Activated naive CD4-positive, alpha-beta T cell (primary cell): ENCODE results near the gene SLC35A3.
A peak's percentile ranks its signal among the peaks of the same experiment; 100 is the strongest.
"Not testable (repeated sequence)": the region's sequence is repeated elsewhere in the genome, so short reads cannot be mapped to it uniquely, and the experiment has no call there.

Experiments used
- DNase-seq, 4 experiments: peaks; one replicate each; lab custom pipeline; 2025; lab: John Stamatoyannopoulos, UW

The SLC35A3 gene

DNA sequence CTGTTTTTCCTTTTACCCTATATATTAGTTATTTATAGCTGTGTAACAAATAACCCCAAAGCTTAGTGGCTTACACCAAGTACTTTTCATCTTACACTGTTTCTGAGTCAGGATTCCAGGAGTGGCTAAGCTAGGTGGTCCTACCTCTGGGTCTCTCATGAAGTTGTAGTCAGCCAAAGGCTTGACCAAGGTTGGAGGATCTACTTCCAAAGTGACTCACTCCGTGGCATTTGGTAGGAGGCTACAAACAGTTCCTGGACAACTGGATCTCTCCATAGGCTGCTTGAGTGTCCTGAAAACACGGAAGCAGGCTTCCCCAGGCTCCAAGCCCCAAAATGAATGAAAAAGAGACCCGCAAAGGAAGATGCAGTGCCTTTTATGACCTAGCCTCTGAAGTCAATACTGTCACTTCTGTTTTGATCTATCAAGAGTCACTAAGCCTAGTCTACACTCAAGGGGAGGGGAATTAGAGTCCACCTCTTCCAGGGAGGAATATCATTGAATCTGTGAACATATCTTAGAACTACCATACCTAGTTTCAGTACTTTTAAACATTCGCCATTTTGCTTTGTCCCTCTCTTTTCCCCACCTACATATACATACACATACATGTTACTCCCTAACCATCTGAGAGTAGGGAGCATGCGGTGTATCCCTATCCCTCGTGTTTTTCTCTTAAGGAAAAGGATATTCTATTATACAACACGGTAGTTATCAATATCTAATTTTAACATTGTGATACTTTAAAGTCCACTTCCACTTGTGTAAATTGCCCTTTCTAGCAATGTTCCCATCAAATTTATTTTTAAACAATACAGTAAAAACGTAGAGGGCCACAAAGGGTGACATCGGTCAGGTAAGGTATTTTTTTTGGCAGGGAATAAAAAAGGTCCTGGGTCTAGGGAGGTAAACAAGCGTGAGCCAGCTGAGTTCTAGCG lies 67.2 kb downstream of the SLC35A3 start:
- DNase-seq = no peak

DNA sequence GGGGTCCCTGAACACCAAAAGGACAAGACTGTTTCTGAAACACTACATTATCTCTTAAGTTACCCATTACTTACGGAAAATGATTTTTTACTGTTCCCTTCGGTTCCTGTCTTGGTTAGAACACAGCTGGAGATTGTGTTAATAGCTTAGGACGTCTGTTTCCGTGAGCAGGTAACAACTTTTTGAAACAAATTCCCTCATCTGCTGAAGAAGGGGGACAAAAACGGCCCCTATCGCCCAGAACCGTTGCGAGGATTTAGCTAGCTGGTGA lies 67.8 kb downstream of the SLC35A3 start:
- no peak for DNase-seq

DNA sequence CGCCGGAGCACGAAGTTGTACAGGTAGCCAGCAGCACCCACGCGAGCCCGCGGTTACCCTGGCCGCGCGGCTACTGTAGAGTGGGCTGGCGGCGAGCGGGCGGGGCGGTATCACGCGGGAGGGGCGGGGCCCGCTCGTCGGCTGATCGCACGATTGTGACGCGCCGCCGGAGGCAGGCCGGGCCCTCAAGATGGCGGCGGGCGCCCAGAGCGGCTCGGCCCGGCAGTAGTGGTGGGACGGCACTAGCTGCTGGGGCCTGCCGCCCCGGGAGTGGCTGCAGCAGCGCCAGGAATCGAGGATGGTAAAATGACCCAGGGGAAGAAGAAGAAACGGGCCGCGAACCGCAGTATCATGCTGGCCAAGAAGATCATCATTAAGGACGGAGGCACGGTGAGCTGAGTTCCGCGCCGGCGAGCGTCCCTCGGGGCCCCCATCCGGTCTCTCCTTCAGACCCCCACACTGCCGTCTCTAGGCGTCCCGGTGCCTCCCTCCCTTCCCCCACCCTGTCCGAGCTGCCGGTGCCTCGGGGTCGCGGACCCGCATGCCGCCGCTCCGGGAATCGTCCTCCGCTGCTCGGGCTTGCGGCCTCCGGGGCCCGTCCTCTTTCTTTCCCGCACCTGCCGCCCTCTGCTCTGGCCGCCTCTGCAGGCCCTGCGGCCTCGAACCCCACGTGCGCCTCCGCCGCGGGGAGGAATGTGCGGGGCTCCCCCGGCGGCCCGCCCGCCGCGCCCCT lies 68.3 kb downstream of the SLC35A3 start:
- DNase-seq = peak; percentile 61 to 85 (median 74)

DNA sequence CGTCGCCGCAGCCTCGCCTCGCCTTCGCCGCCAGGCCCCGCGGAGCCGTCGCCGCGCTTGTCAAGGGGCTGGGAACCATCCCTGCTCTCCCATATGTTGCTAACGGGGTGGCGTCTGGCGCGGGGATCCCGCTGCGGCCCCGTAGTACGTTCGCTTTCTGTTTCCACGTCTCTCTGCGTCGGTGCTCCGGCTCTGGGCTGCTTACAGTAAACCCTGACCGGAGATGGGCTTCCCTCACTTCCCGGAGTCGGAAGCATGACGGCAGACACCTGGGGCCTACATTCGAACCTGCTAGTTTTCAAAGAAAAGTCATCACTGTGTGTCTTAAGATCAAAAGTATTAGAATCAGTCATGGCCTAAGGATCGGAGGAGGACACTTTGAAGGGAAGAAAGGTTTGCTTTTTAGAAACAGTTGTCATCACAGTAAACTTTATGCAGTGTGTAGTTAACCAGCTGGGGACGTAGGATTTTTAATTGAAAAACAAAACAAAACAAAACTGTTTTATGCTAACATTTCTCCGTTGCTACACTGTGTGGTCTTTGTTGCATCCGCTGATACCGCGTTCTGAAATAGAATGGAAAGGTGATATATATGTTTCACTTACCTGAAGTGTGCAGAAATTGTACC lies 69.0 kb downstream of the SLC35A3 start:
- peak; percentile 36 to 70 (median 55) for DNase-seq

DNA sequence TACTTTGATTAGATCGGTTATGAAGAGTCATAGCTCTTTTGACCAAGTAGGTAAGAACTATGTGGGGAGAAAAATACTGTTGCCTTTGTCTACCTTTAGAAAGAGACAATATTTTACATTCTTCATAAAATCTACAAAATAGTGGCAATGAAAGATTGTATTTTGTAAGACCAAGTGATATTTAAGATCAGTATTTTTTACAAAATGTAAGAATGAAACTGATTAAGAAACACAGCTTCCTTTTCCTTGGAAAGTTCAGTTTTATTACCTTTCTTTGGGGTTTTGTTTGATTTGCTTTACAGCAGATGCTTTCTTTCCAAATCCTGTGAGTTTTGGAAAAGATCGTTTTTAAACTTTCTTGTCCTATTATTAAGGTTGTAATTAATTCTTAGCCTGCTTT lies 69.8 kb downstream of the SLC35A3 start:
- no peak for DNase-seq

DNA sequence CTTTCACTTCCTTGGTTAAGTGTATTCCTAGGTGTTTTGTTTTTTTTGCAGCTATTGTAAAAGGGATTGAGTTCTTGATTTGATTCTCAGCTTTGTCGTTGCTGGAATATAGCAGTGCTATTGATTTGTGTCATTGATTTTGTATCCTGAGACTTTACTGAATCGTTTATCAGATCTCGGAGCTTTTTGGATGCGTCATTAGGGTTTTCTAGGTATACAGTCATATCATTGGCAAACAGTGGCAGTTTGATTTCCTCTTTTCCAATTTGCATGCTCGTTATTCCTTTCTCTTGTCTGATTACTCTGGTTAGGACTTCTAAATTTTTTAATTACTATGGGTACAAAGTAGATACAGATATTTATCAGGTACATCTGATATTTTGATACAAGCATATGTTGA lies 75.4 kb downstream of the SLC35A3 start:
- no peak for DNase-seq

DNA sequence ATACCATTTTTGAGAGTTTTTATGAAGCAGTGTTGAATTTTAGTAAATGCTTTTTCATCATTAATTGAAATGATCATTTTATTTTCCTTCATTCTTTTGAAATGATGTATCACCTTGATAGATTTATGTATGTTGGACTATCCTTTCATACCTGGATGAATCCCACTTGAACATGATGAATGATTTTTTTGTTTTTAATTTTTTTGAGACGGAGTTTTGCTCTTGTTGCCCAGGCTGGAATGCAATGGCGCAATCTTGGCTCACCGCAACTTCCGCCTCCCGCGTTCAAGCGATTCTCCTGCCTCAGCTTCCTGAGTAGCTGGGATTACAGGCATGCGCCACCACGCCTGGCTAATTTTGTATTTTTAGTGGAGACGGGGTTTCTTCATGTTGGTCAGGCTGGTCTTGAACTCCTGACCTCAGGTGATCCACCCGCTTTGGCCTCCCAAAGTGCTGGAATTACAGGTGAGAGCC lies 77.5 kb downstream of the SLC35A3 start:
- DNase-seq = not testable (repeated sequence)

DNA sequence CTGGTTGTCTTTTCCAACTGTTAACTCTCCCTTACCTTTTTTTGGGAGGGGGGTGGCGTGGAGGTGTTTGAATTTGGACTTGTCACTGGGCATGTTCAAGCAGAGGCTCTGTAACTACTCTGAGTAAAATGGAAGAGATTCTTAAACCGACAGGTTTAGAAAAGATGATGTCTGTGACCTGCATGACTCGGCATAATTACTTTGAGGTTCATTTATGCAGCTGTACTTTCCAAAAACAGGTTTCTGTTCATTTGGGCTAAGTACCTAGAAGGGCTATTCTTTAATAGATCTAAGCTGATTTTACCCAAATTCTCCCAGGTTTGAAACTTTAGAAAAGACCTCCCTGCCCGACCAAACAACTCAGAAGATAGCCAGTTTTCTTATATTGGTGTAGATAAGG lies 80.3 kb downstream of the SLC35A3 start:
- DNase-seq = no peak

DNA sequence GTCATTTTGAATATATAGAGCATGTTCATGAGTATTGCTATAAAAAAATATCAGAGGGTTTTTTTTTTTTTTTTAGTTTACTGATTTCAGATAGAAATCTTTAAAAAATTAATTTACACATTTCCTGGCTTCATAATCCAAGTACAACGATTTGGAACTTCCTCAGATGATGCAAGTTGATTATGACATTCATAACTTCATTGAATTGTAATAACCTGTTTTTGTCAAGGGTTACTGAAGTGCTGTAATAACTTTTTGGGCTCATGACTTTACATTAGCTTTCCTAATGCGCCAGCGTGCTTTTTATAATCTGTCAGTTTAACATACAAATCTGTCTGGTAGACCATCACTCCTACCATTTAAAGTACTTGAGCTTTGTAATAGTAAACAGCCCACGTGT lies 81.6 kb downstream of the SLC35A3 start:
- DNase-seq = no peak

DNA sequence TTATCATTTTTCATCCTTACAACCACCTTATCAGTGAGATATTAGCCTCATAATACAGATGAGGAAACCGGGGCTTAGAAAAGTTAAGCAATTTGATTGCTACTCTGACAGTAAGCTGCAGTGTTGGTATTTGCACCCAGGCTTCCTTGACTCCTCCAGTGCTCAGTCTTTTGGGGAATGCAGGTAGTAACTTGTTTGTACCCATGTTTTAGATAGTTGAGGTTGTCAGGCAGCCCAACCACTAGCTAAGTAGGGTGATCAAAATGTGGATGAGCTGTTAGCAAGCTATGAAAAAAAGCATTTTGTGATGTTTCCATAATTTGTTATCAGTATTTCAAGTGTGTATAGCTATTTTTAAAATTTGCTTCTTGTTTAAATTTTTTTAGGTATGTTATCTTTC lies 82.1 kb downstream of the SLC35A3 start:
- no peak for DNase-seq

DNA sequence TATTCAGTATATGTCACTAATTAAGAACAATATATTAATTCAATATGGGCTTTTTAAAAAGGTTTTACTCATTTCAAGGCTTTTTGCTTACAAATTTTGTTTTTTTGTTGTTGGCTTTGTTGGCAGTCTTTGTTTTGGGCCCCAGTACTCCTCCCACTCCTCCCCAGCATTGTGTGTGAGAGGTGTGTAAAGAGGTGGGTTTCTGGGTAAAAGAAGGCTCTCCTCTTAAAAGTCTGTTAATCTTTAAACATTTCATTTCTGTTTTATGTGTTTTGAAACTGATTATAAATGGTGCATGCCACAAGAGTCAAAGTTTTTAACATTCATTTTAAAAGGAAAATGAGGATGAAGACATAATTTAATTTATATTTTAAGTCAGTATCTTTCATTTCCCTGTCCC lies 83.3 kb downstream of the SLC35A3 start:
- no peak for DNase-seq

DNA sequence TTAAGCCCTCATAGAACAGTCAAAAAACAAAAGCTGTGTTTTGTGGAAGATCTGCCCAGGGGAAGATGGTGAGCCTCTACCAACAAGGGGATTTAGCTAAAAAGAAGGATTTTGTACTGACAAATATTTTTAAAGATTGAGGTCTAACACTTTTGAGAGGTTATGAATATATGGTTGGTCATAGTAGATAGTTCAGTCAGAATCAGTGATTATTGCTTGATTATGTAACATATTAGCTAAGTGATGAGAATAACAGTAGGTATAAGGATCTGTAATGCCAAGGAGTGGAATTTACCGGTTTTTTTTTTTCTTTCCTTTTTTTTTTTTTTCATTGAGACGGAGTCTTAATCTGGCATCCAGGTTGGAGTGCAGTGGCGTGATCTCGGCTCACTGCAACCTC lies 83.9 kb downstream of the SLC35A3 start:
- no peak for DNase-seq

DNA sequence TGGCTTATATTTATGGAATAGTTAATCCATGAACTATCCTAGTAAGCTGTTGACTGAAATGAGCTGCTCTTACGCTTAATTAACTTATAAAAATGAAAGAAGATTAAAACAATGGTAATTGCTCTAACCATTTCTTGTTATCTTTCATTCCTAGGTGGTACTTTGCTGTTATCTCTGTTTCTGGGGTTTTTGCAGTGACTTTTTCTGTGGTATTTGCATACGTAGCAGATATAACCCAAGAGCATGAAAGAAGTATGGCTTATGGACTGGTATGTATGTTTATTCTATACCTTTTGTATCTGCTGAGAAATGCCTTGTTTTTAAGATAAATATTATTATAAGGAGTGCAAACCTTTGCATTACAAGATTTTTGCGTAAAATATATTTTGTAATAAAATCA lies 91.9 kb downstream of the SLC35A3 start:
- no peak for DNase-seq

DNA sequence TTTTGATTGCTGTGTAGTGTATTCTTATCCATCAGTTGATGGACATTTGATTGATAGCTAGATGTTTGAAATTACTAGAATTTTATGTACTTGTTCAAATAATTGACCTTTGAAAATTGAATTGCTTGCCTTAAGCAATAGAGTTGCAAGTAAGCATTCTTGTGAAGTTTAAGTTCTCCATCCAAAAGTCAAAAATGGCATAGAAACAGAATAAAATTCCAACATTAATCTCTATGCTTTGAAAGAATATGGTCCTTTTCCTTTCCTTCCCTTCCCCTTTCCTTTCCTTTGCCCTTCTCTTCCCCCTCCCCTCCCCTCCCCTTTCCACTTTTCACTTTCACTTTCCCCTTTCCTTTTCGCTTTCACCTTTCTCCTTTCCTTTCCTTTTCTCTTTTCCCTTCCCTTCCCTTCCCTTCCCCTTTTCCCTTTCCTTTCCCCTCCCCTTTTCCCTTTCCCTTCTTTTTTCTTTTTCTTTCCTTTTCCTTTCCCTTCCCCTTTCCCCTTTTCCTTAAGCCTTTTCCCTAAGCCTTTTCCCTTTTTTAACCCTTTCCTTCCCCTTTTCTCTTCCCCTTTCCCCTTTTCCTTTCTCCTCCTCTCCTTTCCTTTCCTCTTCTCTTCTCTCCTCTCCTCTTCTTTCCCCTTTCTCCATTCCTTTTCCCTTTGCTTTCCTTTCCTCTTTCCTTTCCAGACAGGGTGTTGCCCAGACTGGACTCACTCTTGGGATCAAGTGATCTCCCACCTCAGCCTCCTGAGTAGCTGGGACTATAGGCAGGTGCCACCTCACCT lies 95.6 kb downstream of the SLC35A3 start:
- DNase-seq = no peak

DNA sequence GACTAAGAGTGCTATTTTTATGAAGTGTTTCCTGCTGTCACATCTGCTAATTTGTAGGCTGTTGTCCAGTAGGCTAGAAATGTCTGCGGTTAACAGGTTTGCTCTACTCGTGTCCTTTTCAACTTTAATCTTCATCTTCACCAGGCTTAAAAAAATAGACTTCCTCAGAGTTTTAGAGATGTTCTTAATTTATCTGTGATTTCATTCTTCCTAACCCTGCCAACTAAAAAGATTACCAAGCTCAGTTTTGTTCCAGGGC lies 96.1 kb downstream of the SLC35A3 start:
- no peak for DNase-seq

DNA sequence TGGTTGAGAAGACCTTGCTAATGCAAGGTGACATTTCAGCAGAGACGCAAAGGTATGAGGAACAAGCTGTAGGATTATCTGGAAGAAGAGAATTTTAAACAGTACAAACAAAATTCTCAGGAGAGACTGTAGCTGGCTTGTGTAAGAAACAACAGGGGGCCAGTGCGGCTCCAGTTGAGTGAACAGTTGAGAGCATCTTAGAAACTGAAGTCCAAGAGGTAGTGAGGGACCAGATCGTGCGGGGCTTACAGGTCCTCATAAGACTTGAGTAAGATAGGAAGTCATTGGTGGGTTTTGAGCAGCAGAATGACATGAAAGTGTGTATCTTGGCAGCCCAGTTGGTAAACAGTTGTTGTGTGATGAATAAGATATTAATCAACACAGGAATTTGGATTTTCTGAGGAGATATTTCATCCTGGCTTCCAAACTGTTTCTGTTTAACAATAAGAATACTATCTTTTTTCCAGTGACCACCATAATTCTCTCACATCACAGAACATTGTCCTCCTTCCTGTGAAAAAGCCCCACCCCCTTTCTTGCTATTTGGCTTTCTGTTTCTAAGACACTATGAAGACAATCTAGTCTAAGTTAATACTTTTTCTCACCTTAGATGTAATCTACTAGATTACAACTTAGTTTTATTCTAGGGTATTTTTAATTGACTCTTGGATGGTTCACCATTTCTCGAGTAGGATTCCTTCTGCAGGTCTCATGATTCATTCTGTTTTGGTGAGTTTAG lies 100.6 kb downstream of the SLC35A3 start:
- no peak for DNase-seq

DNA sequence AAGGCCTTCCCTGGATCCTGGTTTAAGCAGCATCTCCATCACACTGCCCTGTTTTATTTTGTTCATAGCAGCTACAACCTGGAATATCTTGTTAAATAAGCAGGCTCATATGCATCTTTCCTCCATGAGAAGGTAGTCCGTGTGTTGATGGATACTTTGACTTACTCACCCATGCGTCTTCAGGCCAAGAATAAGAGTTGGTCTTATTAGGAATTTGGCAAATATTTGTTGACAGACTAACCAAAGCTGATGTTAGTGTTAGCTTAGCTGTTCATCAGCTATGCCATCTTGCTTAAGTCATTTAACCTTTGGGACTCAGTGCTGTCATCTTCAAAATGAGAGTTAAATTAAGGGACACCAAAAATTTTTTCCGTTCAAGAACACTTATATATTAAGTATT lies 103.7 kb downstream of the SLC35A3 start:
- DNase-seq = no peak

DNA sequence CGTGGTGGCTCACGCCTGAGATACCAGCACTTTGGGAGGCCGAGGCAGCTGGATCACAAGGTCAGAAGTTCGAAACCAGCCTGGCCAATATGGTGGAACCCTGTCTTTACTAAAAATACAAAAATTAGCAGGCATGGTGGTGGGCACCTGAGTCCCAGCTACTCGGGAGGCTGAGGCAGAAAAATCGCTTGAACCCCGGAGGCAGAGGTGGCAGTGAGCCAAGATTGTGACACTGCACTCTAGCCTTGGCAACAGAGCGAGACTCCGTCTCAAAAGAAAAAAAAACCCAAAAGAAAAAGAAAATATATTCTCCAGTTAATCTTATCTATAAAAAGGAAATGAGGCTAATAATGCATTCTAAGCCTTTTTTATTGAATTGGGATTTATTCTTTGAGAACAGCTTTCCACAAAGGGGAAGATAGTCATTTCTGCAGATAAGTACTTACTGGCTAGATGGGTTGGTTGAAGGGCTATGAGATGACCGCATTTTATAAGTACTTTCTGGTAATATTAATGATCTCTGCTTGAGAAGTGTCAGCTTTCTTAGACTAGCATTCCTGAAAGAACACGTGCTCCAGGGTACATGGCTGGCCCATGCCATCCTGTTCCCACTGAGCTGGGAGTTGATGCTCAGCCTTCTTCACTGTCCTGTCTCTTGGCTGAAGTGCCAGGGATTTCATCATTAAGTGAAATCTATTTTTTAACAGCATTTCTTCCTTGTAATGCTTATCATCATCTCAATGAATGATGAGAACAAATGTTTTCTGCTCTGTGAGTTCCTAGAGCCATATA lies 105.0 kb downstream of the SLC35A3 start:
- DNase-seq = no peak

DNA sequence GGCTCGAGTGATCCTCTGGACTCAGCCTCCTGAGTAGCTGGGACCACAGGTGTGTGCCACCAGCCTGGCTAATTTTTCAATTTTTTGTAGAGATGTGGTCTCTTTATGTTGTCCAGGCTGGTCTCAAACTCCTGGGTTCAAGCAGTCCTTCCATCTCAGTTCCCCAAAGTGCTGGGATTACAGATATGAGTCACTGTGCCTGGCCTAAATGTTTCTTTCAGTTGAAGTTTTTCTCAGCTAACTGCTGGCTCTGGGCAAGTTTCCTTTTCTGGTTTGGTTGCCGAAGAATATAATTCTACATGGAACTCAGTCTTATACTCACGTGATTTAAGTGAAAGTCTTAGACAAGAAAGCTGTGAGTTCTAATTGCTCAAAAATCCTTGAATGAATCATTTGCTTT lies 106.0 kb downstream of the SLC35A3 start:
- DNase-seq = no peak

DNA sequence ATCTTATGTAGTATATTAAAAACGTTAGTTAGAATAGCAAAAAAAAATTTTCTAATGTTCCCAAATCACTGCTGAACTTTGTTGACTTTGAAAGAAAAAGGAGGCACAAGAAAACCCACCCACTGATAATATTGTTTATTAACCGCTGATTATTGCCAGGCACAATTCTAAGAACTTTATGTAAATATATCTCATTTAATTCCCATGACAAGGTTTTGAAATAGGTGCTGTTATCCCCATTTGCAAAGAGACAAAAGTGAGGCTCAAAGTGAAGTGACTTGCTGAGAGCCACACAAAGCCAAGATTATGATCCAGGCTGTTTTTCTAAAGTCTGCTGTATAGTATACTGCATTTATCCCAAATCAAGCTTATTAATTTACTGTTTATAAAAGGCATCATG lies 106.5 kb downstream of the SLC35A3 start:
- no peak for DNase-seq

DNA sequence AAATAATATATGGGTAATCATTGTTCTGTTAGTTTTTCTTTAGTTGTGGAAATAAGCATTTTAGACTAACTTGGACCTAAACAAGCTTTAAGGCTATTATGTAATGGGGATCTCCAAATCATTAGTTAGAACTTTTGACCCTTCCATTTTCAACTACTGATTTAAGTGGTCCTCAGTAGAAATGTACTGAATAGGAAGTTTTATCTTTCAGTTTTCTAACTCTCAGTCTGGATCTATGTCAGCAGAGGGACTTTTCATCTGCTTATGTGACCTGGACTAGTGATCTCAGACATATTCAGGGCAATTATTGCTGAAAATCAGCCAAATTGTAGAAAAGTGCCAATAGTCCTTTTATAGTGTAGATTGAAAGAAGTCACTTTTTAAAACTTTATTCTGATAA lies 106.9 kb downstream of the SLC35A3 start:
- DNase-seq = no peak
